ENCODE results near the gene PHRF1.
"Not testable (repeated sequence)": the region's sequence is repeated elsewhere in the genome, so short reads cannot be mapped to it uniquely, and the experiment has no call there.

PHRF1 gene

DNA sequence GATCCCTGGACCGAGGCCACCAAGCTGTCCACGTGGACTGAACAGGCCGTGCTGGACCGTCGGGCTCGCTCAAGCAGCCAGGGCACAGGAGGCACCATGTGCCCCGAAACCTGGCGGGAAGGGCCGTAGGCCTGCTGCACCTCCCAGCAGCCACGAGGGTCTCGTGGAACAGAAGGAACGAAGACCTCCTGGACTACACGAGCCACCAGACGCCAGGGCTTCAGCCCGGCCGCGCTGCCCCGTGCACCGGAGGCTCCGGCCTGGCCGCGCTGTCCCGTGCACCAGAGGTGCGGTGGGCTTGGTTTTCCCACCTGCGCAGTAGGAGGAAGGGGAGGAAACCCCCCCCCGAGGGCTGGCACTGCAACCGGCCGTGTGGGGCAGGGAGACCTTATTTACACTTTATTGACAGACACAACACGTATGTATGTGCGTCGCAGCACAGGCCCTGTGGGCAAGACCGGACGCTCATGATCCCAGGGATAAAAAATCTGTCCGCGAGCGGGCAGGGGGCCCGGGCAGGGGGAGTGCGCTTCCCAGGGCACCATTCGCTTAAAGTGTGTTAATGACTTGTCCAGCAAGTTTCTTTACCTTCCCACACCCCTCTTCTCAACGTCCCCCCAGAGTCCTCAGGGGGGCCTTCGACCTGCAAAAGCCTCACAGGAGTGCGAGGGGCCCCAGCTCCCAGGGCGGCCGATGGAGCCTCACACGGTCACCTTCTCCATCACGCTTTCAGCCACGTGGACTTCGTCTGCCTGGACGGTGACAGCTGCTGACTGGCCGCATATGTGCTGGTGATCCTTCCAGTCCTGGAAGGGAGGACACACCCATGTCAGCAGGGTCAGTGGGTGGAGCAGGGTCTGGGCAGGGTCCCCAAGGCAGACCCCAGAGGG lies 67.8 kb downstream of the PHRF1 start:
- no peaks in the 10 kb centered on the region for H3K9me3 ChIP-seq (ENCODE audit: control extremely low read depth in 1 of 5, control insufficient read depth in 4 of 5, insufficient read depth in 2 of 5, low read depth in 1 of 5, low read length in 4 of 5)
- peaks cover 0 to 31% (median 14%) of the 10 kb centered on the region in 4 experiments for H3K36me3 ChIP-seq (ENCODE audit: control insufficient read depth in 4 of 4, insufficient read depth in 4 of 4, low read length in 3 of 4)
- whole genome bisulfite sequencing (ENCODE audit: insufficient coverage) = 99% methylated on average over 38 of the region's 50 CpGs
- peaks cover 0 to 13% (median 4%) of the 10 kb centered on the region in 5 experiments for H3K27me3 ChIP-seq (replicated peaks in 2 of 5; ENCODE audit: control insufficient read depth in 4 of 5, insufficient read depth in 5 of 5, low read length in 4 of 5)
- POLR2A ChIA-PET = no interaction called here
- no peak overlapping the region for H3K4me3 ChIP-seq (ENCODE audit: control insufficient read depth in 1 of 7, extremely low read depth in 1 of 7, insufficient read depth in 4 of 7, low read depth in 2 of 7, low read length in 6 of 7)
- H3K4me1 ChIP-seq (ENCODE audit: control extremely low read depth in 1 of 4, control insufficient read depth in 4 of 4, insufficient read depth in 4 of 4, low read length in 3 of 4) = peaks cover 0 to 26% (median 23%) of the 10 kb centered on the region in 4 experiments
- H3K27ac ChIP-seq (ENCODE audit: insufficient read depth in 1 of 2, low read depth in 1 of 2, low read length in 2 of 2, poor library complexity in 1 of 2, severe bottlenecking in 2 of 2) = no peak overlapping the region
- no peak for DNase-seq
- CTCF ChIA-PET = interaction anchor here (1.3 kb wide), 1 partner anchor 20 kb away, joined by 3 read pairs; no protein-coding TSS in a partner anchor

DNA sequence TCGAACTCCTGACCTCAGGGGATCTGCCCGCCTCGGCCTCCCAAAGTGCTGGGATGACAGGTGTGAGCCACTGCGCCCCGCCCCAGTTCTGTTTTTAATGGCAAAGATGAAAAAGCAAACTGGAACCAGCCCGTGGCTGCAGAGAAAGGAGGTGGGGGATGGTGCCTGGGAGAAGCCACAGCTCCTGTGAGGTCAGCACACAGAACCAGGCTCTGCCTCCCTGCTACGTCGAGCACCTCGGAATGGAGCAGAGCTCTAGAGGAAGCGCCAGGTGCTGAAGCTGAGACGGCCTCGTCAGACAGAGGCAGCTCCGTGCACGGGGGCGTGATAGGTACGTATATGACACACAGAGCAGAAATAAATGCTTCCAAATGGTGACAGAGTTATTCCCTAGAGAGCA lies 69.3 kb downstream of the PHRF1 start:
- Histone ChIP-seq H3K9me3 (ENCODE audit: control extremely low read depth in 1 of 5, control insufficient read depth in 4 of 5, insufficient read depth in 2 of 5, low read depth in 1 of 5, low read length in 4 of 5) (no peaks in the 10 kb centered on the region), H3K4me3 (ENCODE audit: control insufficient read depth in 1 of 7, extremely low read depth in 1 of 7, insufficient read depth in 4 of 7, low read depth in 2 of 7, low read length in 6 of 7) (no peak overlapping the region), H3K36me3 (ENCODE audit: control insufficient read depth in 4 of 4, insufficient read depth in 4 of 4, low read length in 3 of 4) (peaks cover 0 to 35% (median 17%) of the 10 kb centered on the region in 4 experiments), H3K27me3 (replicated peaks in 2 of 5; ENCODE audit: control insufficient read depth in 4 of 5, insufficient read depth in 5 of 5, low read length in 4 of 5) (peaks cover 0 to 2% (median 0%) of the 10 kb centered on the region in 5 experiments), H3K4me1 (ENCODE audit: control extremely low read depth in 1 of 4, control insufficient read depth in 4 of 4, insufficient read depth in 4 of 4, low read length in 3 of 4) (peaks cover 0 to 20% (median 11%) of the 10 kb centered on the region in 4 experiments), H3K27ac (ENCODE audit: insufficient read depth in 1 of 2, low read depth in 1 of 2, low read length in 2 of 2, poor library complexity in 1 of 2, severe bottlenecking in 2 of 2) (no peak overlapping the region)
- ChIA-PET CTCF (interaction anchor here (1.5 kb wide), 1 partner anchor 10 kb away, joined by 3 read pairs; no protein-coding TSS in a partner anchor), POLR2A (no interaction called here)
- no peak for DNase-seq
- WGBS (ENCODE audit: insufficient coverage) = 89% methylated on average over 16 of the region's 16 CpGs

DNA sequence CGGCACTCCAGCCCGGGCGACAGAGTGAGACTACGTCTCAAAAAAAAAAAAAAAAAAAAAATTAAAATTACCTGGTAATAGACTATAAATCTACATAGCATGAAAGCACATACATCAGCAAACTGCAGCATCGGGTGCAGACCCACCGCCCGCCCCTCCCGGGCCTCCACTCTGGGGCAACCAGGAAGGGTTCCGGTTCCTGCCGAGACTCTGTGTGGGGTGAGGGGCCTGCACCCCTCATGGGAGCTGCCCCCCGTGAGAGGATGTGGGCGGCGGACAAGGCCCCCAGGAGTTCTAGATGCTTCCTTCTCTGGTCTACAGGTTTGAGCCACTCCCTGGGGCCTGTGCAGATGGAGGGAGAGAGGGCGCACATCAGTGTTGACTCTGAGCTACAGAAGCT lies 69.9 kb downstream of the PHRF1 start:
- peak in 1 of 3 donors; percentile 25 for DNase-seq
- H3K36me3 ChIP-seq (ENCODE audit: control insufficient read depth in 4 of 4, insufficient read depth in 4 of 4, low read length in 3 of 4) = peaks cover 0 to 39% (median 20%) of the 10 kb centered on the region in 4 experiments
- POLR2A ChIA-PET = no interaction called here
- 59% methylated on average over 6 of the region's 14 CpGs for WGBS (ENCODE audit: insufficient coverage)
- H3K4me3 ChIP-seq (ENCODE audit: control insufficient read depth in 1 of 7, extremely low read depth in 1 of 7, insufficient read depth in 4 of 7, low read depth in 2 of 7, low read length in 6 of 7) = no peak overlapping the region
- H3K9me3 ChIP-seq (ENCODE audit: control extremely low read depth in 1 of 5, control insufficient read depth in 4 of 5, insufficient read depth in 2 of 5, low read depth in 1 of 5, low read length in 4 of 5) = no peaks in the 10 kb centered on the region
- CTCF ChIA-PET = interaction anchor here (0.7 to 1.5 kb wide), 2 partner anchors 10 to 42 kb away, joined by 3 read pairs; no protein-coding TSS in a partner anchor
- H3K27ac ChIP-seq (ENCODE audit: insufficient read depth in 1 of 2, low read depth in 1 of 2, low read length in 2 of 2, poor library complexity in 1 of 2, severe bottlenecking in 2 of 2) = no peak overlapping the region
- H3K27me3 ChIP-seq (replicated peaks in 2 of 5; ENCODE audit: control insufficient read depth in 4 of 5, insufficient read depth in 5 of 5, low read length in 4 of 5) = no peaks in the 10 kb centered on the region
- H3K4me1 ChIP-seq (ENCODE audit: control extremely low read depth in 1 of 4, control insufficient read depth in 4 of 4, insufficient read depth in 4 of 4, low read length in 3 of 4) = peaks cover 0 to 14% (median 4%) of the 10 kb centered on the region in 4 experiments

DNA sequence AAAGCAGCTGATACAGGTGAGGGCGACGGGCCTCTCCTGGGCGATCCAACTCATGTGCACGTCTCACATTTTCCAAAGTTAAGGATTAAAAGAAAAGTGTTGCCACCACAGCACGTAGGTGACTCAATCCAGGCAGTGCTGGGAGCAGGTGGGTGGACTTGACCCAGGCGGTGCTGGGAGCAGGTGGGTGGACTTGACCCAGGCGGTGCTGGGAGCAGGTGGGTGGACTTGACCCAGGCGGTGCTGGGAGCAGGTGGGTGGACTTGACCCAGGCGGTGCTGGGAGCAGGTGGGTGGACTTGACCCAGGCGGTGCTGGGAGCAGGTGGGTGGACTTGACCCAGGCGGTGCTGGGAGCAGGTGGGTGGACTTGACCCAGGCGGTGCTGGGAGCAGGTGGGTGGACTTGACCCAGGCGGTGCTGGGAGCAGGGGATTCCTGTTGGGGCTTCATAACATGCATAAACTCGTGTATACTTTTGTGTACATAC lies 71.4 kb downstream of the PHRF1 start:
- H3K27ac ChIP-seq (ENCODE audit: insufficient read depth in 1 of 2, low read depth in 1 of 2, low read length in 2 of 2, poor library complexity in 1 of 2, severe bottlenecking in 2 of 2); H3K27me3 ChIP-seq (replicated peaks in 2 of 5; ENCODE audit: control insufficient read depth in 4 of 5, insufficient read depth in 5 of 5, low read length in 4 of 5); H3K4me1 ChIP-seq (ENCODE audit: control extremely low read depth in 1 of 4, control insufficient read depth in 4 of 4, insufficient read depth in 4 of 4, low read length in 3 of 4); H3K4me3 ChIP-seq (ENCODE audit: control insufficient read depth in 1 of 7, extremely low read depth in 1 of 7, insufficient read depth in 4 of 7, low read depth in 2 of 7, low read length in 6 of 7); POLR2A ChIA-PET; H3K9me3 ChIP-seq (ENCODE audit: control extremely low read depth in 1 of 5, control insufficient read depth in 4 of 5, insufficient read depth in 2 of 5, low read depth in 1 of 5, low read length in 4 of 5); DNase-seq: not testable (repeated sequence)
- peaks cover 0 to 34% (median 18%) of the 10 kb centered on the region in 4 experiments for H3K36me3 ChIP-seq (ENCODE audit: control insufficient read depth in 4 of 4, insufficient read depth in 4 of 4, low read length in 3 of 4)
- WGBS (ENCODE audit: insufficient coverage) = 100% methylated on average over 6 of the region's 14 CpGs
- CTCF ChIA-PET = interaction anchor here (0.6 kb wide), 1 partner anchor 32 kb away, joined by 5 read pairs; no protein-coding TSS in a partner anchor

DNA sequence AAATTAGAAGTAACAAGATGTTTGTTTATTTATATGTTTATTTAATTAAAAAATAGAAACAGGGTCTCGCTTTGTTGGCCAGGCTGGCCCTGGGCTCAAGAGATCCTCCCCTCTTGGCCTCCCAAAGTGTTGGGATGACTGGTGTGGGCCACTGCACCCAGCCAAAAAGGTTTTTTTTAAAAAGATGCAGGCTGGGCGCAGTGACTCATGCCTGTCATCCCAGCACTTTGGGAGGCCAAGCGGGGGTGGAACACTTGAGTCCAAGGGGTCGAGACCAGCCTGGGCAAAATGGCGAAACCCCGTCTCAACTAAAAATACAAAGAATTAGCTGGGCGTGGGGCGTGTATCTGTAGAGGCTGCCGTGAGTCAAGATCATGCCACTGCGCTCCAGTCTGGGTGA lies 74.2 kb downstream of the PHRF1 start:
- ChIA-PET CTCF (interaction anchor here (0.6 kb wide), 1 partner anchor 24 kb away, joined by 3 read pairs; no protein-coding TSS in a partner anchor), POLR2A (no interaction called here)
- 100% methylated on average over 9 of the region's 10 CpGs for WGBS (ENCODE audit: insufficient coverage)
- Histone ChIP-seq H3K27me3 (replicated peaks in 2 of 5; ENCODE audit: control insufficient read depth in 4 of 5, insufficient read depth in 5 of 5, low read length in 4 of 5) (no peaks in the 10 kb centered on the region), H3K9me3 (ENCODE audit: control extremely low read depth in 1 of 5, control insufficient read depth in 4 of 5, insufficient read depth in 2 of 5, low read depth in 1 of 5, low read length in 4 of 5) (no peaks in the 10 kb centered on the region), H3K27ac (ENCODE audit: insufficient read depth in 1 of 2, low read depth in 1 of 2, low read length in 2 of 2, poor library complexity in 1 of 2, severe bottlenecking in 2 of 2) (no peak overlapping the region), H3K4me1 (ENCODE audit: control extremely low read depth in 1 of 4, control insufficient read depth in 4 of 4, insufficient read depth in 4 of 4, low read length in 3 of 4) (peaks cover 0 to 2% (median 0%) of the 10 kb centered on the region in 4 experiments), H3K4me3 (ENCODE audit: control insufficient read depth in 1 of 7, extremely low read depth in 1 of 7, insufficient read depth in 4 of 7, low read depth in 2 of 7, low read length in 6 of 7) (no peak overlapping the region), H3K36me3 (ENCODE audit: control insufficient read depth in 4 of 4, insufficient read depth in 4 of 4, low read length in 3 of 4) (peaks cover 0 to 34% (median 22%) of the 10 kb centered on the region in 4 experiments)
- no peak for DNase-seq

DNA sequence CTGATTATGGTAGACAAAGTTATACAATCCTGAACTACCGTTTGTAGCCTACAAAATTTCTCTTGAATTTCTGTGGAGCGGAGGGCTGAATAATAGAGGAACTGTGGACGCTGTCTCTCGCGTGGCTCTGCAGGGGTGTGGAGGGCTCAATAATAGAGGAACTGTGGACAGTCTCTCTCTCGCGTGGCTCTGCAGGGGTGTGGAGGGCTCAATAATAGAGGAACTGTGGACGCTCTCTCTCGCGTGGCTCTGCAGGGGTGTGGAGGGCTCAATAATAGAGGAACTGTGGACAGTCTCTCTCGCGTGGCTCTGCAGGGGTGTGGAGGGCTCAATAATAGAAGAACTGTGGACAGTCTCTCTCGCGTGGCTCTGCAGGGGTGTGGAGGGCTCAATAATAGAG lies 76.9 kb downstream of the PHRF1 start:
- DNase-seq = peak in 2 of 3 donors; percentile 33 to 41
- H3K9me3 ChIP-seq (ENCODE audit: control extremely low read depth in 1 of 5, control insufficient read depth in 4 of 5, insufficient read depth in 2 of 5, low read depth in 1 of 5, low read length in 4 of 5); H3K27me3 ChIP-seq (replicated peaks in 2 of 5; ENCODE audit: control insufficient read depth in 4 of 5, insufficient read depth in 5 of 5, low read length in 4 of 5); H3K27ac ChIP-seq (ENCODE audit: insufficient read depth in 1 of 2, low read depth in 1 of 2, low read length in 2 of 2, poor library complexity in 1 of 2, severe bottlenecking in 2 of 2); H3K4me3 ChIP-seq (ENCODE audit: control insufficient read depth in 1 of 7, extremely low read depth in 1 of 7, insufficient read depth in 4 of 7, low read depth in 2 of 7, low read length in 6 of 7); POLR2A ChIA-PET; H3K4me1 ChIP-seq (ENCODE audit: control extremely low read depth in 1 of 4, control insufficient read depth in 4 of 4, insufficient read depth in 4 of 4, low read length in 3 of 4); CTCF ChIA-PET: not testable (repeated sequence)
- H3K36me3 ChIP-seq (ENCODE audit: control insufficient read depth in 4 of 4, insufficient read depth in 4 of 4, low read length in 3 of 4) = peaks cover 0 to 39% (median 26%) of the 10 kb centered on the region in 4 experiments
- WGBS (ENCODE audit: insufficient coverage) = 87% methylated on average over 12 of the region's 14 CpGs

DNA sequence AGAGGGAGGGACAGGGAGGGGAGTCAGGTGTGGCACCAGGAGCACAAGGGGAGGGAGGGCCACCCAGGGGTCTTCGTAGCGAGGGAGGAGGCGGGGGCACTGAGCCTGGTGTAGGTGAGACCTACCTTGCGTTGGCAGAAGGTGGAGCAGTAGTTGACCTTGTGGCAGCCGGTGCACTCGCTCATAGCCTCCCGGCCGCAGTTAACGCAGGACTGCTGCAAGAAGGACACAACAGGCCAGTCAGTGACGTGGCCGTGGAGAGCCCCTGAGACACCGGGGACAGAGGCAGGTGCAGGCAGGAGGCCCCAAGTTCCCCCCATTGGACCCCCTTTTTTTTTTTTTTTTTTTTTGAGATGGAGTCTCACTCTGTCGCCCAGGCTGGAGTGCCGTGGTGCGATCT lies 77.6 kb downstream of the PHRF1 start:
- H3K9me3 ChIP-seq (ENCODE audit: control extremely low read depth in 1 of 5, control insufficient read depth in 4 of 5, insufficient read depth in 2 of 5, low read depth in 1 of 5, low read length in 4 of 5) = no peaks in the 10 kb centered on the region
- 96% methylated on average over 10 of the region's 15 CpGs for WGBS (ENCODE audit: insufficient coverage)
- H3K36me3 ChIP-seq (ENCODE audit: control insufficient read depth in 4 of 4, insufficient read depth in 4 of 4, low read length in 3 of 4) = peaks cover 0 to 46% (median 31%) of the 10 kb centered on the region in 4 experiments
- H3K27ac ChIP-seq (ENCODE audit: insufficient read depth in 1 of 2, low read depth in 1 of 2, low read length in 2 of 2, poor library complexity in 1 of 2, severe bottlenecking in 2 of 2) = no peak overlapping the region
- POLR2A ChIA-PET = no interaction called here
- no peaks in the 10 kb centered on the region for H3K27me3 ChIP-seq (replicated peaks in 2 of 5; ENCODE audit: control insufficient read depth in 4 of 5, insufficient read depth in 5 of 5, low read length in 4 of 5)
- no peaks in the 10 kb centered on the region for H3K4me1 ChIP-seq (ENCODE audit: control extremely low read depth in 1 of 4, control insufficient read depth in 4 of 4, insufficient read depth in 4 of 4, low read length in 3 of 4)
- no peak for DNase-seq
- H3K4me3 ChIP-seq (ENCODE audit: control insufficient read depth in 1 of 7, extremely low read depth in 1 of 7, insufficient read depth in 4 of 7, low read depth in 2 of 7, low read length in 6 of 7) = no peak overlapping the region
- CTCF ChIA-PET = no interaction called here

All from common myeloid progenitor, CD34-positive (primary cell).